GF-D8 (cell line): Measurements from ENCODE around the gene LRRC74B.
"Not testable (repeated sequence)": the region's sequence is repeated elsewhere in the genome, so short reads cannot be mapped to it uniquely, and the experiment has no call there.

Source experiments
- DNase-seq: peaks from one replicate; lab custom pipeline; 2025; lab: John Stamatoyannopoulos, UW

Gene LRRC74B, protein sequence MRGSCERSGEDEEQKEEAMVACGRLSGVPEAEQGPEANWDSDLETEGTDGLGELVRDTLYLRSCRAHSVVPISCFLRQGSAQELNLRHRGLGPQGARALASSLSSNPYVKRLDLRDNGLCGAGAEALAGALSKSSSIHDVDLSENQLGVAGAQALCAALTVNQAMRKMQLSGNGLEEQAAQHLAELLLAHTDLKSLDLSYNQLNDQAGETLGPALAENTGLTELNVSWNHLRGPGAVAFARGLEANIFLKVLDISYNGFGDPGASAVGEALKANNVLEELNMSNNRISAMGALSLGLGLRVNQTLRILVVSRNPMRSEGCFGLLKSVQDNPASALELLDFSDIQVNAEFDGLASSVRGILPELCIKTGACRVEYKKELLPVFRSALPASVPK

DNA sequence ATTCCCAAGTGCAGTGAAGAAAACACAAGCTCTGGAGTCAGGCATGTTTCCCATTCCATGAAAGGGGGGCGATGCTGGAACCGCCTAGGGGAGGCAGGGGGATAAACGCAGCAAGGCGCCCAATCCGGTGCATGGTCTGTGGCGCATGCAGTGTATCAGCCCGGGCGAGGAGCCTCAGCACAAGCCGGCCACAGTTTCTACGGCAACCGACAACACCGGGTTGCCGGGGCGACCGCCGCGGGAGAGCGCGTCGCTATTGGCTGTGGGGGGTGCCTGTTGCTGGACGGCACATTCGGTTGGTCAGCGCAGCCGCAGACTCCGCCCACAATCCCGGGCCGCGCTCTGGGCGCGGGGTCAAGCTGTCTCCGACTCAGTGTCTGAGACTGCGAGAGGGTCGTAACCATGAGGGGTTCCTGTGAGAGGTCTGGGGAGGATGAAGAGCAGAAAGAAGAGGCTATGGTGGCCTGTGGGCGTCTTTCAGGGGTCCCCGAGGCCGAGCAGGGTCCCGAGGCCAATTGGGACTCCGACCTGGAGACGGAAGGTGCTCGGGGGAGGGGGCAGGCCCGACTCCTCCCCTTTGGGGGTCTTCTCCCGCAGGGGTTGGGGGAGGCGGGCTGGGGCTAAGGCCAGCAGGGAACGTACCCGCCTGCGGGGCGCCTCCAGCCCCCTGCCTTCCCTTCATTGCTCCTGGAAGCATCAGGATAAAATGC is at the start of gene LRRC74B:
Gene LRRC74B (plus strand): TSS at position 362 of the 710 bp plus-strand sequence. CDS start 41 bp downstream, at position 403.
- DNase-seq, result no peak

DNA sequence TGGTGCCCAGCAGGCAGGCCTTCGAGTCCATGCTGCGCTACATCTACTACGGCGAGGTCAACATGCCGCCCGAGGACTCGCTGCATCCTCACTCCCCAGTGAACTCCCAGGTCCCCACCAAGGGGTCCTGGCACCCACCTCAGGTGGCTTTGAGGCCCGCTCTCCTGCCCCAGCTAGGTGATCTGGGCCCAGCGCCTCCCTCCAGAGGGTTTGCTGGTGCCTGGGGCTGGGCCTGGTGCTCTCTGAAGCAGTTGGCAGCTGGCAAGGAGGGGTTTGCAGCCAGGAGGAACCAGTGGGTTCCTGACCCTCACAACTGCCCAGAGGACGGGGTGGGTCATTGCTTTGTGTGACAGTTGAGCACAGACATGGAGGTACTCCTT is 49.7 kb upstream of the LRRC74B start:
- no peak for DNase-seq

DNA sequence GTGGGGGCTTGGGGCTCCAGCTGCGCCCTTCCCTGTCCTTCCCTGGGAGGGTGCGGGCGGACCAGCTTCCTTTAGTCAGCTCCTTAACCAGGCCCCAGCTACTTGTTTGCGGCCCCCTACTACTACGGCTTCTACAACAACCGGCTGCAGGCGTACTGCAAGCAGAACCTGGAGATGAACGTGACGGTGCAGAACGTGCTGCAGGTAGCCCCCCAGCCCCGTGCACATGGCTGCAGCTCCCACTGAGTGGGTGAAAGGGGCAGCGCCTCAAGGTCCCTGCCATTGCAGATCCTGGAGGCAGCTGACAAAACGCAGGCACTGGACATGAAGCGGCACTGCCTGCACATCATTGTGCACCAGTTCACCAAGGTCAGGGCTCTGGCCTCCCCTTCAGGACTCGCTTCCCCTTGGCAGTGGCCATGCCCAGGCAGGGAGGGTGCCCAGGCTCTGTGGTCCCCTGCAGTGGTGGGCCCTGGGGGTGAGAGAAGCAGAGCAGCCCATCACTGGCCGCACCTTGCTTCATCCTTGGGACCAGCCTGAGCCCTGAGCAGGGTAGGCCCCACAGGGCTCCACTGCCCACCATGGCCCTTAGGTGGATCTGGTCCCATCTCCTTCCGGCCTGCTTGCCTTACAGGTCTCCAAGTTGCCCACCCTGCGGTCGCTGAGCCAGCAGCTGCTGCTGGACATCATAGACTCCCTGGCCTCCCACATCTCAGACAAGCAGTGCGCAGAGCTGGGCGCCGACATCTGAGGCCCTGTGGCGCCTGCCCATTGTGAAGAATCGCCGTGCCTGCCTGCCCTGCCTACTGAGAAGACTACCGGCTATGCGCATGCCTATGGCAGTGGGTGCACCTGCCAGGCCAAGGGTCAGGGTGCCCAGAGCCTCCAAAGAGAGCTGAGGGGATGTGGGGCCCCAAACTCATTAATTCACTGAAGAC is 48.9 kb upstream of the LRRC74B start:
- DNase-seq, result no peak

DNA sequence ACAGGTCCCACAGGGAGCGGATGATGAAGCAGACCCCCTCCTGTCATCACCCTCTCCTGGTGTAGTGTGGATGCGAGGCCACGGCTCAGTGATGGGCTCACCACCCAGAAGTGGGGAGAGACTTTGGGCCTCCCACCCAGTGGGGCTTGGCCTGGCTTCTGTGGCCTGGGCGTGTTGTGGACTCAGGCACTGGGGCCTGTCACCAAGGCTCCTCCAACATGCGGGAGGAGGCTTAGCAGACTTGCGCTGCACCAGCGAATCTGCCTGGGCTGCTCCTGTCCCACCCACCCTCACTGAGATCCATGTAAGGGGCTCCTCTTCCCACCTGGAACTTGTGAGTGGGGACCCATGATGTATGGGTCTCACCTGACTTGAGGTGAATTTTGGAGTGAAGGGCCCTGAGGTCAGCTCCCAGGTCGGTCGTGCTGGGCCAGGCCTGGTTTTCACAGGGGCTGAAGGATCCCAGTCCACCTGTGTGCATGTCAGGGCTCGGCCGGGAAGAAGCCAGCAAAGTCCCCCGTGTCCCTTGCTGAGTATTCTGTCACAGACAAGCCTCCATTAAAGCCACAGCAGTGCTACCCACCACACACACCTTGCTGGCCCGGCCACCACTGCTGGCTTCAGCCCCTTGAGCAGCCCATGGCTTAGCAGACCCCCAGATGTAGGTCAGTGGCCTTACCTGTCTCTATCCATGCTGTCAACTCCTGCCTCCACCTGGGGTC is 48.0 kb upstream of the LRRC74B start:
- no peak for DNase-seq

DNA sequence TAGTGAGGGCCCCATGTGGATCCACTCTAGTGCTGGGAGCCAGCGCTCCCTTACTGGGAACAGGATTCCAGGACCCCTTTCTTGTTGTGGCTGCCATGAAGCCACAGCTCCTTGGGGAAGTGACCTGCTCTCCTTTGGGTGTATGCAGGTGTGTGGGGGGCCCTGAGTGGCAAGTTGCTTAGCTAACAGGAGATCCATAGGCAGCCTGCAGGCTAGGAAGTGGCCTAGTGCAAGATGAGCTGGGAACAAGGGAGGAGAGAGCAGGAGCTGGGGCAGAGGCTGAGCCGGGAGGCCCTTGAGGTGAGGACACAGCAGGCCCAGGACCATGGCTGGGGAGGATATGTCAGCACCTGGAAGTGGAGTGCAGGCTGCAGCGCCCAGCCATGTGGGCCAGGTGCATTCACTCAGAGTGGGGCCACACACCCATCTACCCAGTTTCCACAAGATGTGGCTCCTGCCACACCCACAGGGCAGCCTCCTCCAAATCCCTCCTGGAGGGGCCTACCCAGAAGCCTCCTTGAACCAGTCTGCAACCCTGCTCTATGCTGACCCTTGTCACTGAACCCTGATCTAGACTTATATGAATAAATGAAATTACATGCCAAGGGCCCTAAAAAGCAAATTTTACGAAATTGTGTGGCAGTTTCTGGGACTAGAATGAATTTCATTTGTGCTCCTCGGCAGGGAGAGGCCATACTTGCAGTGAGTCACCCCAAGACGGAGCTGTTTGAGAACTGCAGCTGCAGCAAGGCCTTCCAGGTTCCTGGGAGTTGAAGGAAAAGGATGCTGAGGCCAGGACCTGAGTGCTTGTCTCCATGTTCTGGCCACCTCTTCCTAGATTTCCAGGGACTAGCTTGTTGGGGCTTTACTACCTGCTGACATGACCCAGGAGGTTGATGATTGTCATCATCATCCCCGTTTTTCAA is 47.1 kb upstream of the LRRC74B start:
- DNase-seq, result no peak

DNA sequence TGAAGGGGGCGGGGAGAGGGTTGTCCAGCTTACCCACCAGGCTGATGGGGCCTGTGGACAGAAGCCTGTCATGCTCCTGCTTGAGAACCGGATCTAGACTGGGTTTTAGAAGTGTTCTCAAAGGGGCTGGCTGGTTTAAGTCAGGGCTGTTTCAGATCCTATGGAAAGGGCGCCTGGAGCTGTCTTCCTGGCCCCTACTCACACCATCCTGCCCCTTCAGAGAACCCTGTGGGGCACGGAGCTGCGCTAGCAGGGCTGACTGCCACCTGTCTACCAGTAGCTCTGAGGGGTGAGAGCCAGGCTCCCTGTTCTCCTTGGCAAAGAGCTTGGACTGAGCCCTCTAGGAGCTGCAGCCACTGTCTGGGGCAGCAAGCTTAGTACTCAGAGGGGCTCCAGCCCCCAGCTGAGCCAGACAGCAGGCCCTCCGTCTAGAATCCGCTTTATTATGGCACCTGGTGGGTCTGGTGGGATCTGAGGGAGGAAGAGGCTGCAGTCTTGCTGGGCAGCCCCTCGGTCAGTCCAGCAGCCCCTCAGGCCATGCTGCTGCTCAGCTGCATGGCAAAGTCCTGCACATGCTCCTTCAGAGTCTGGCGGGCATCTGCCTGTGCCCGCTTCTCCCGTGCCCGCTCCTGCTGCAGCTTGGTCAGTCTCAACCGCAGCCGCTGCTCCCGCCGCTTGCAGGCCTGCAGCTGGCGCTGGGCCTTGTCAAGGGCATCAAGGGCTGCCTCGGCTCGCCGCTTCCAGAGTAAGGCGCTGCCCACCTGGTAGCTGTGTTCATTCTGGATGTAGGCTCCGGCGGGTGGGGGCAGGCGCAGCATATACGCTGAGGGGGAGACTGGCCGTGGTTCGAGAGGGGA is 46.2 kb upstream of the LRRC74B start:
- DNase-seq, result no peak

DNA sequence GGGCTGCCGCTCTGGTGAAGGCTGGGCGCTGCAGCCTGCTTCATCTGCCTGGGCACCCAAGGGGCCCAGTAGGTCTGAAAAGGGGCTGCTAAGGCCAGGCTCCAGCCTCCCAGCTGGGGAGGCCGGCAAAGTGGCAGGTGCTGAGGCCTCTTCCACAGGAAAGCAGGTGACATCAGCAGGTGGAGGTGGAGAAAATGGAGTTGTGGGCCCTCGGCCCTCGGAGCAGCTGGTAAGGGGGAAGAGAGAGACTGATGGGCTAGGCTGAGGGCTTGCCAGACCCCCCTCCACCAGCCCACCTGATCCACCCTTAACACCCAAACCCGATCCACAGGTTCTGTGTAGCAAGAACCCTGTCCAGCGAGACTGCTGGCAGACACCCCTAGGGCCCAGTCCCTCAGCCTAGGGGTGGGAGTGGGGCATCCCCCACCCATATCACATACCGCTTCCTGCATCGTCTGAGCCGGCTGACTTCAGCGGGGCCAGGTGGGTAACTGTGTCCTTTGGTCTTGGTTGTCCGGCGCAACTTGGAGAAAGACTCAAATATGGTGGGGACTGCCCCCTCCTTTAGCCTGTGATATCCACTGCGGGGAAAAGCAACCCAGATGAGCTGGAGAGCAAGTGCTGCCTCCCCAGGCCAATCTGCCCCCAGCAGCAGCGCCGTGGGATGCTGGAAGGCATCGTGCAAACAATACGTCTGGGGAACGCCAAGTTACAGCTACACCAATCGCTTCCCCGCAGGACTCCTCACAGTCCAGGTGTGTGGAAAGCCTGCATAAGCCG is 45.3 kb upstream of the LRRC74B start:
- DNase-seq, result no peak

DNA sequence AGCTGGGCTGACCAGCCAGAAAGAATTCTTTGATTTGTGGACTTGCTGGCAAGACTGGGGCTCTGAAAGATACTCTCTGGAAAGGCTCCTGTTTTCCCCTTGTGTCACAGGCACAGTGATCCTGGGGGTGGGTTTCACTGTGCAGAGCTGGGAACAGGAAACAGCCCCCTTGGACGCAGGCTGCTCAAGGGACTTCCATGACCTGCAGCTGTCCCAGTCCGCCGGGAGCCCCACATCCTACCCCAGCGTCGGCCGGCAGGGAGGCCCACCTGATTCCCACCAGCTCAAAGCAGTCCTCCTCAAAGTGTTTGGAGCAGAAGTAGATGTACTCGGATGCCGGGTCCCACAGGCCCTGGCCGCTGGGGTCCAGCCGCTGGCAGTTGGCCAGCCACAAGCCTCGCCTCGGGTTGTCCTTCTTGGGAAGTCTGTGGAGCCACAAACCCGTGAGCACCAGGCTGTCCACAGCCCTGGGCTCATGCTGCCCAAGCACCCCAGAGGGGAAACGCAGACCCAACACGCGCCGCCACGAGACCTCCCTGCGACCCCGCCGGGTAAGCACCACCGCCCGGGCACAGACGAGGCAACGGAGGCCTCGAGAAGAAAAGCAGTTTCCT is 44.7 kb upstream of the LRRC74B start:
- no peak for DNase-seq

DNA sequence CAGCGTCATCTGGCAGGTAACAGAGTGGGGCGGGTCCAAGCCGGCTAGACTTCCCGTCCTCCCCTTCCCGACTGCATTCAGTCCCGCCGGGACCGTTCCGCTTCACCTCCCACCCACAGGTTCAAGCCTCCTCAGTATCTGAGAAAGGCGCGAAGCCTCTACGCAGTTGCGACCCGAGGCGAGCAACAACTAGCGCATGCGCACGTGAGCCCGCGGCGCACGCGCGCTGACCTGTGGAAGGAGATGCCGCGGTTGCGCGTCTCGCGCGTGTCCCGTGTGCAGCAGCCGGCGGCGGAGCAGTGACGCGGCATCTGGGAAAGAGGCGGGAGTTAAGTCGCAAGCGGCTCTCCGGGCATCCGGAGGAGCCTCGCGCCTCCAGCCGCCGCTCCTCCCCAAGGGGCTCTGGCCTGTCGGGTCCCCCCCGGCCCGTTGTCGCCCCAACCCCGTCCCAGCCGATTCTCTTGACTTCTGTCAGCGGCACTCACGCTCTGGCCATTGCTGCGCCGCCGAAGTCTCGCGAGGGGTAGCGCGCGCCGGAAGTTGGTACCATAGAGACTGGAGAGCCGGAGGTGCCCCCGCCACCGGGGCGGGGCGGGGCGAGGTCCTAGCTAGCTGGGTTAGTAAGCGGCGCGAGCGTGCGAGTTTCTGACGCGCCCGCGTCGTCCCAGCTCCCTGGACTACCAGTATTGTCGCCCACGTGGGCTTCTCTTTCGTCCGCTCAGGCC is 44.0 kb upstream of the LRRC74B start, which contains the start of gene THAP7:
Gene THAP7 (minus strand): TSS at position 518 of the 725 bp plus-strand sequence. CDS start 207 bp downstream, at position 311.
- DNase-seq, result peak; percentile 87

DNA sequence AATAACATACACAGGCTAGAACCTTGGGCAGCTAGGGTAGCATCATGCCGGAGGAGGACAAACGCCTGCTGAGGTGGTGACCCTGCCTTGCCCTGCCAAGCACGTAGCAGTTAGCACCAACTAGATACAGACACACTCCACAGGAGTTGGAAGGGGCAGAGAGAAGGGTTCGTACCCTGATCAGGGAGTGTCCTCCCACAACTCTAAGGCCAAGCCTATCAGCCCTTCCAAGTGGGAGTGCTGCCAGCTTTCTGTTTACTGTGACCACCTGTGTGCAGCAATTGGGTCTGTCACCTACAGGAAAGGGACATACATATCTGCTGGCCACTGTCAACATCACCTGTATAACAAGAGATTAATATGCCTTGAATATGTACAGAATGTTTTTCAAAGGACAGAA is 42.0 kb upstream of the LRRC74B start:
- DNase-seq, result no peak

DNA sequence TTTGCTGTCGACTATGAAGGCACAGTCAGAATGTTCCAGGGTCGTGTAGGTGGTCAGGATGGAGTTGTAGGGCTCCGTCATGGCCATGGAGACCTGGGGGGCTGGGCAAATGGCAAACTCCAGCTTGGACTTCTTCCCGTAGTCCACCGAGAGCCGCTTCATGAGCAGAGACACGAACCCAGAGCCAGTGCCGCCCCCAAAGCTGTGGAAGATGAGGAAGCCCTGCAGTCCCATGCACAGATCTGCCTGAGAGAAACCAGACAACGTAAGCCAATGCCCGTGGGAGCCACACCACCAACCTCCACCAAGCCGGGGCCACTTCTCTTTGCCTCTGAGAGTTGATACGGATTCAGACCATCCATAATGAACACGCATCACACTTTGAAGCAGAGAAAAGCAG is 36.5 kb upstream of the LRRC74B start:
- not testable (repeated sequence) for DNase-seq

DNA sequence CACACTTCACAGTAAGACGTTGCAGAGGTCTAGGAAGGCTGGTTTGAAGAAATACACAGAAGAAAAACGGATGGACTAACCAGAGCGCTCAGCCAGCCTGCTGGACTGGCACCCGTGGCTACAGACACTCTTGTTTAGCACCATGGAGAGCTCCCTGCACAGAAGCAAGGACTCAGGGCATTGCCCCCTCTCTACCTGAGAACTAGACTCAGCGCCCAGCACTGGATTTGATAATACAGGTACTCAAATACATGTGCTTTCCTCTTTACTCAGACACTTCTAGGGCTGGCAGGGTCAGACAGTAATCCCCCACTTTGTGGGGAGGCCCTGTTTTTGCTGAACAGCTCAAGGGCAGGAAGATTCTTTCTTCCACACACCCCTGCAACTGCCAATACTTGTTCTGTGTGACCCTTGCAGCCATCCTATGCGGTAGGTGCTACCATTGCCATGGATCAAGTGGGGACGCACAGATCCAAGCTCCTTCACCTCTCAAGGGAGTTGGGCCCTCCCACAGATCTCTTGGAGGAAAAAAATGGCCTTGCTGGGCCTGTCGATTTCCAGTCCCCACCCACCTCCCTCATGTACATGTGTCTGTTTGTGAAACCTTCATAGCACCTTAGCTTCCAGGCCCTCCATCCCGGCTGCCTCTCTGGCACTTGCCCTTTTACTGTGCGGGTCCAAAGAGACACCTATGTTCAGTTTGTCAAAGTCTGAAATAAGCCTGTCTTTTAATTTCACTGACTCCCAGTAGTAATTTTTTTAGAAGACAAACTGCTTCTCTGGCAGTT is 35.9 kb upstream of the LRRC74B start:
- DNase-seq, result no peak

DNA sequence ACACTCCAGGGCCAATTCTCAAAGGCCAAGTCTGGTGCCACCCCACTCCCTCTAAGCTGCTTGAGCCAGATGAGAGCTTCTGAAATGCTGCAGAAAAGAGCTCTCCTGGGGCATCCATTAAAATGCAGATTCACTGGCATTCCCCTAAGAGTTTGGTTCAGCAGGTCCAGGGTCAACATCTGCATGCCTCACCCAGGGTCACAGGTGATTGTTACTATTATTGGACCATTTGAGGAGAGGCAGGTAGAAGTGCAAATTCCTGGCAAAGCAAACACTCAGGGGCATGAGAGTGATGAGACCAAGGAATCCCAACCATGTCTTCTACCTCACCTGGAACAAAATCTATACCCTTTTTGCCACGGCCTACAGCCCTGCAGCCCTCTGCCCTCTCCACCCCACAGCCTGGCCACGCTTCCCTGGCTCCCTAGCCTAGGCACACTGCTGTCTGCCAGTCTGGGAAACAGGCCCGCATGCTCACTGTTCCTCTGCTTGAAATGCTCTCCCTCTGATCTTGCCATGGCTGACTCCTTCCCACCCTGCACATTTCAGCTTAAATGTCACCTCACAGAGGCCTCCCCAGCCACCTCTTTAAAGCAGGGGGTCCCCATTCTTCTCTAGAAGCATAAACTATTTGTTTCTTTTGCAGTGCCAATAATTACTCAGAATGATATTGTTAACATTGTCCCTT is 35.2 kb upstream of the LRRC74B start:
- DNase-seq, result no peak

DNA sequence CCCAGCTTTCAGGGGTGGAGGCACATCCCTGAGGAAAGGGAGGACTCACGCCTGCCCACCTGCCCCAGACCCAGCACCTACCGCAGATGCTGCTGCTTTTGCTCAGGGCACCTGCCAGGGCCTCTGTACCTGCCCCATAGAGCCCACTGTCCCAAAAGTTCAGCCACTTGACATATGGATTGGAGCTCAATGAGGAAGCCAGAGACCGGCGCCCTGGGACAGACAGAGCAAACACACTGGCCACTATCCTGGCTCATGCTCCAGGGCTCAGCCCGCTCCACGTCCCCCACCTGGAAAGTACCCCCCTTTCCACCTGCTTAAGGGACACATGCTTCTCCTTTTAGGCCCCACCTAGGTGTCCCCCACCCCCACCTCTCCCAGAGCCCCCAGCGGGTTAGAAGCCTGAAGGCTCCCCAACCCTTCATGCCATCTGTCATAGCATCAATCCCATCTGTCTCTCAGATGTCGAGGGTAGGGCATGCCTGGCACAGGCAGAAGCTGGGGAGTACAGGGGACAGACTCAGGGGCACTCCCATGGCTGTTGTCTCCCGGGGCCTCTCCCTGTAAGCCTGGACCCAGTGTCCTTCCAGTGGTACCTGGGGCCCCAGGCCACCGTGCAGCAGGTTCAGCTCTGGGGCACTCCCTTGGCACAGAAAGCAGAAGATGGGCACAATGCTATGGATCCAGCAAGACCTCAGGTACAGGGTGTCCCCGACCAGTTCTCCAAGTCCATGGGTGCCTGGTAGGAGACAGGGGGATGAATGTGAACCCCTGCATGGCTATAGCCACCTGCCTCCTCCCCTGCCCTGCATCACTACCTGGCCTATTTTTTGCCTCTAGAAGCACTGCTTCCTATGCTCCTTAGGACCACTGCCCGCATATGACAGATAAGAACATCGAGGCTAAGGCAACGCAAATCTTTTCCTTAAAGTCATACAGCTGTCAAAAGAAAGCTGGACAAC is 33.0 kb upstream of the LRRC74B start:
- no peak for DNase-seq

DNA sequence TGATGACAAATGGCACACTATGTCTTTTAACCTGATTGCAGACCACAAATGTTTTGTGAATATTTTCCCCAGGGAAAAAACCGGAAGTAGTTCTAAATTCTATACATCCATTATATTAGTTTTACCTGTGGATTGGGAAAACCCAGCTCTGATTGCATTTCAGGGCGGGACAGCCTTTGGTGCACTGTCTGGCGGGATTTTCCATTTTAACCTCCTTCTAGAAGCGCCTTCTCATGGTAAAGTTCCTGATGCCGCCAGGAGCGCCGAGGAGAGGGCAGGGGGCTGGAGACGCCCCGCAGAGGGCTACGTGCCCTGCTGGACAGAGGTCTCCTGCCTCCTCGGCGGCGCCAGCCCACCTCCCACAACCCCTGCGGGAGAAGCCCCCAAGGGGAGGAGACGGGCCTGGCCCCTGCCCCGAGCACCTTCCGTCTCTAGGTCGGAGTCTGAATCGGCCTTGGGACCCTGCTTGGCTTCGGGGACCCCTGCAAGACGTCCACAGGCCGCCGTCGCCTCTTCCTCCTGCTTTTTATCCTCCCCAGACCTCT is 32.0 kb upstream of the LRRC74B start:
- DNase-seq, result no peak
